Ovary (tissue), 9 donors: ENCODE measurements around the gene MIGA2. TPM values are rescaled to one million over a fixed set of nuclear protein-coding genes. Genes with fewer than 3 reads are reported as not detected.
"Not testable (repeated sequence)": the region's sequence is repeated elsewhere in the genome, so short reads cannot be mapped to it uniquely, and the experiment has no call there.

Experiments used
- DNase-seq, 5 donors: peaks; one replicate each; pipeline ENCODE4 v3.0.0-alpha.2; 2019 to 2020
- H3K27ac ChIP-seq, 2 donors: fragments of 200-600 bp; one replicate each; pipeline versions ENCODE4 v1.5.1 to v1.8.0; 2019 to 2022
- H3K27me3 ChIP-seq: fragments of 200-600 bp; one replicate; pipeline ENCODE4 v1.8.0; 2022
- H3K36me3 ChIP-seq: fragments of 200-600 bp; sonication (generic); one replicate; pipeline ENCODE4 v1.5.1; 2019
- H3K4me1 ChIP-seq: one replicate; pipeline ENCODE4 v1.8.1; 2013; ENCODE audit warnings: mild to moderate bottlenecking, moderate library complexity; ENCODE audit not compliant: insufficient read depth
- H3K4me3 ChIP-seq: fragments of 200-600 bp; sonication (generic); one replicate; pipeline ENCODE4 v1.5.1; 2017
- H3K9me3 ChIP-seq, 2 donors: fragments of 200-600 bp in 1 of 2; sonication (generic) in 1 of 2; one replicate each; pipeline versions ENCODE4 v1.5.1 to v1.8.1; 2013 to 2019; ENCODE audit warnings: mild to moderate bottlenecking in 1 of 2, moderate library complexity in 1 of 2
- EP300 ChIP-seq: sonication (generic); formaldehyde crosslinking; IDR thresholded peaks from one replicate; pipeline ENCODE4 v1.6.1; 2017; ENCODE audit warnings: antibody characterized with exemption
- POLR2A ChIP-seq: fragments of 450-650 bp; IDR thresholded peaks from one replicate; pipeline ENCODE4 v1.6.1; 2017; ENCODE audit warnings: antibody characterized with exemption, mild to moderate bottlenecking, moderate library complexity
- WGBS, 3 donors: extraction: QIAGEN DNeasy Blood & Tissue Kit in 1 of 3; methylation state at CpG; one replicate each; pipeline versions ENCODE4 v1.1.5 to v1.1.7; 2013 to 2017; 5-methylcytosine and 5-hydroxymethylcytosine counted together
- intact Hi-C, 4 donors: fragments of 100-400 bp; cut with DNase I; formaldehyde crosslinking; loops; one replicate each; pipeline versions ENCODE4 v1.11.0 to v1.15.1; 2022 to 2023
- polyA plus RNA-seq, 2 donors: library from polyadenylated mRNA; stranded (reverse); fragments of 200-250 nt in 1 of 2; fragments of 350-450 nt in 1 of 2; fragmentation: Illumina TruSeq in 1 of 2; extraction: RNeasy Lipid Tissue Mini Kit (QIAGEN cat#74804) in 1 of 2; gene quantifications; one replicate each; pipeline ENCODE4 v1.2.3, GENCODE V29; 2013 to 2014
- total RNA-seq, 7 donors: library from RNA; depleted of rRNA in 2 of 7; stranded (reverse); fragments of >200 nt in 2 of 7; fragmentation: NEBNext Ultra II Directional in 3 of 7; extraction: Animal tissue kit (Norgen Biotek cat#: 25700) in 3 of 7; gene quantifications; one replicate each; pipeline versions ENCODE4 v1.1.0 to v1.2.4, GENCODE V29; 2016 to 2023
- TF ChIP-seq, protein P1 (sequence below), 3 donors: fragments of 450-650 bp in 2 of 3; fragments of 200-600 bp in 1 of 3; IDR thresholded peaks; one replicate each; pipeline versions ENCODE4 v1.5.1 to v1.8.0; 2016 to 2022; ENCODE audit warnings: antibody characterized with exemption in 3 of 3, mild to moderate bottlenecking in 1 of 3
- donor health status: DM: no; HTN: no; CAD: no; lungs with moderate emphysema.
- donor health status: DM: no; HTN: no; CAD: no.
- donor health status: Bipolar disorder and iron deficiency.
- donor health status: DM: yes; HTN: yes; CAD: no.
- donor health status: DM: no; HTN: no; CAD: no.
- donor health status: DM: yes; HTN: yes; CAD: no.

The MIGA2 gene
- total and polyA plus RNA-seq, 9 donors: 2.5 to 36.5 (median 23.1) TPM

DNA sequence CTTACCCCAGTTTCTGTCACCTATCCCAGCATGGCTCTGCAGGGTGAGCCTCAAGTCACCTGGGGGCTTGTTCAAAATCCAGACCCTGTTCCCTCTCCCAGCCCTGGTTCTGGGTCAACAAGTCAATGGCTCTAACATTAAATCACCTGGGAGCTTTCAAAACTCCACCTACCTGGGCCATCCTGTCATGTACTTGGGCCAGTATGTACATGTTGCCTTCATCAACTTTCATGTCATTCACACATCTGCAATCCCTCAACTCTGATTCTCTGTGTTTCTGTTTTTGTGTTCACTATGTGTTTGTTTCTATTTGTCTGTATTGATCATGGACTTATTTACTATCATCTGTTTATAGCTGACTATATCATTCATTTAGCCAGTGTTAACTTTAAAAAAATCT is 6.2 kb upstream of the MIGA2 start:
- Histone ChIP-seq H3K4me3 (no peak overlapping the region), H3K27me3 (no peaks in the 10 kb centered on the region)
- intact Hi-C loops: no loop called here

DNA sequence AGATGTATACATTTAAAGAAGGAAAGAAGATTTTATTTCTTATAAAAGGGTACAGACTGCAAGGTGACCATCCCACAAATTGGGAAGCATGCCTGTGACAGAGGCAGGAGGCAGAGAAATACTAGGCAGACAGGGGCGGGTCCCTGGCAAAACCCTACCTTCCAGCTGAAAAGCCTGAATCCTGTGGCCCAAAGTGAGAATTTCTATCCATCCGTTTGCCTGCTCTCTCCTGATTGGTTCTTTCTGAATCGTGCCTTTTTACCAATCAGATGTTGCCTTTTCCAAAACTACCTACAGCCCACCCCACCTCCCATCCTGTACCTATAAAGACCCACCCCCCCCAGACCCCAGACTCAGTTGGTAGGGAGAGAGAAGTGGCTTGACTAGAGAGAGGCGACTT is 4.9 kb upstream of the MIGA2 start:
- Histone ChIP-seq H3K9me3 (no peaks in the 10 kb centered on the region), H3K4me1 (no peaks in the 10 kb centered on the region), H3K27ac (no peak overlapping the region), H3K36me3 (no peaks in the 10 kb centered on the region), H3K27me3 (no peaks in the 10 kb centered on the region), H3K4me3 (no peak overlapping the region)
- no peak for DNase-seq
- TF ChIP-seq POLR2A (no peak), EP300 (no peak)
- TF ChIP-seq, protein P1, sequence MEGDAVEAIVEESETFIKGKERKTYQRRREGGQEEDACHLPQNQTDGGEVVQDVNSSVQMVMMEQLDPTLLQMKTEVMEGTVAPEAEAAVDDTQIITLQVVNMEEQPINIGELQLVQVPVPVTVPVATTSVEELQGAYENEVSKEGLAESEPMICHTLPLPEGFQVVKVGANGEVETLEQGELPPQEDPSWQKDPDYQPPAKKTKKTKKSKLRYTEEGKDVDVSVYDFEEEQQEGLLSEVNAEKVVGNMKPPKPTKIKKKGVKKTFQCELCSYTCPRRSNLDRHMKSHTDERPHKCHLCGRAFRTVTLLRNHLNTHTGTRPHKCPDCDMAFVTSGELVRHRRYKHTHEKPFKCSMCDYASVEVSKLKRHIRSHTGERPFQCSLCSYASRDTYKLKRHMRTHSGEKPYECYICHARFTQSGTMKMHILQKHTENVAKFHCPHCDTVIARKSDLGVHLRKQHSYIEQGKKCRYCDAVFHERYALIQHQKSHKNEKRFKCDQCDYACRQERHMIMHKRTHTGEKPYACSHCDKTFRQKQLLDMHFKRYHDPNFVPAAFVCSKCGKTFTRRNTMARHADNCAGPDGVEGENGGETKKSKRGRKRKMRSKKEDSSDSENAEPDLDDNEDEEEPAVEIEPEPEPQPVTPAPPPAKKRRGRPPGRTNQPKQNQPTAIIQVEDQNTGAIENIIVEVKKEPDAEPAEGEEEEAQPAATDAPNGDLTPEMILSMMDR (IDR thresholded peaks at IDR 0.05): no peak
- 55 to 64% (median 63%) methylated on average over 4 of the region's 4 CpGs for WGBS, 3 donors
- intact Hi-C loops: no loop called here

More for the DNA sequence above, 6.2 kb upstream of the MIGA2 start:
- DNase-seq: no peak
- no peak for TF ChIP-seq EP300
- TF ChIP-seq POLR2A: no peak
- TF ChIP-seq, protein P1 (IDR thresholded peaks at IDR 0.05): no peak
- H3K27ac ChIP-seq: no peak overlapping the region
- no peaks in the 10 kb centered on the region for H3K4me1 ChIP-seq
- H3K36me3 ChIP-seq: no peaks in the 10 kb centered on the region
- no peaks in the 10 kb centered on the region for H3K9me3 ChIP-seq

DNA sequence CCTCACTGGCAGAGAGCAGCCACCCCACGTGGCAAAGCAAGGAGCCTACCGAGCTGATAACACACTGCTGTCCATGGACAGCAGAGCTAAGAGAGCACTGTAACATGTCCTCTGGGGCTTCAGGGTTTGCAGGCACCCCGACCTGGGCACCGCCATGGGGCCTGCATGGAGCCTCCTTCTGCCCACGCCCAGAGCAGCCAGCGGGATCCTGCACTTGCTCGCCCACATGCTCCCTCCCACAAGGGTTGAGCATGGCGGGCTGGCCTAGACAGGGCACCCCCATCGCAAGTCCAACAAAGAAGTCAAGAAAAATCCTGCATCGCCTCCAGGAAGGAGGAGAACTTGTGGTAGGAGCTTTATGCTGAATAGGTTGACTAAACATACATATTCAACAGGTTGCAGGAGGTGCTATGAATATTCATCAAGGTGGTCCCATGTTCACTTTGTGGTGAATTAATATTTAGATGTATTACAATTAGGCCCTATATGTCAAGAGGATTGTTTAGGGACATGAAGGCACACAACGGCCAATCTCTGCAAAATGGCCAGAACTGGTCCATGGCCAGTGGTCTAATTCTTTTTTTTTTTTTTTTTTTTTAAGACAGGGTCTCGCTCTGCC is 3.8 kb upstream of the MIGA2 start:
- Histone ChIP-seq H3K27me3 (no peaks in the 10 kb centered on the region), H3K27ac (no peak overlapping the region), H3K9me3 (no peaks in the 10 kb centered on the region), H3K36me3 (no peaks in the 10 kb centered on the region), H3K4me3 (no peak overlapping the region), H3K4me1 (peaks cover 6% of the 10 kb centered on the region)
- 82 to 85% (median 82%) methylated on average over 8 to 12 of the region's 12 CpGs for WGBS, 3 donors
- DNase-seq: no peak
- TF ChIP-seq POLR2A (no peak), EP300 (no peak)
- TF ChIP-seq, protein P1 (IDR thresholded peaks at IDR 0.05): no peak
- intact Hi-C loops: no loop called here

DNA sequence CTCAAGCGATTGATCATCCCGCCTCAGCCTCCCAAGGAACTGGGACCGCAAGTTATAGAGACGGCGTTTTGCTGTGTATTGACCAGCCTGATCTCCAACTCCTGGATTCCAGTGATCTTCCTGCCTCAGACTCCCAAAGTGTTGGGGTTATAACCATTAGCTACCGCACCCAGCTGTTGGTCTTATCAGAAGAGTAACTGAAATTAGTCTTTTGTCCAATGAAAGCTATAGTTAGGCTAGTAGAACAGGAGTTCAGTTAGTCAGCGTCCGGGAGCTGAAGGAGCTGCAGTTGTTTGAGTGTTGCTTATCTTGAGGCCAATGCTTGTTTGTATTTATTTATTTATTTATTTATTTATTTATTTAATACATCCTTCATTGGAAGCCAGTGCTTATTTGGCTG is 3.2 kb upstream of the MIGA2 start:
- H3K9me3 ChIP-seq: no peaks in the 10 kb centered on the region
- 78 to 85% (median 79%) methylated on average over 8 of the region's 8 CpGs for WGBS, 3 donors
- no peak overlapping the region for H3K27ac ChIP-seq
- no peak for DNase-seq
- TF ChIP-seq POLR2A (no peak), EP300 (no peak)
- TF ChIP-seq, protein P1 (IDR thresholded peaks at IDR 0.05): no peak
- intact Hi-C loops: no loop called here
- no peaks in the 10 kb centered on the region for H3K36me3 ChIP-seq
- no peaks in the 10 kb centered on the region for H3K27me3 ChIP-seq
- H3K4me3 ChIP-seq: no peak overlapping the region
- peaks cover 11% of the 10 kb centered on the region for H3K4me1 ChIP-seq

DNA sequence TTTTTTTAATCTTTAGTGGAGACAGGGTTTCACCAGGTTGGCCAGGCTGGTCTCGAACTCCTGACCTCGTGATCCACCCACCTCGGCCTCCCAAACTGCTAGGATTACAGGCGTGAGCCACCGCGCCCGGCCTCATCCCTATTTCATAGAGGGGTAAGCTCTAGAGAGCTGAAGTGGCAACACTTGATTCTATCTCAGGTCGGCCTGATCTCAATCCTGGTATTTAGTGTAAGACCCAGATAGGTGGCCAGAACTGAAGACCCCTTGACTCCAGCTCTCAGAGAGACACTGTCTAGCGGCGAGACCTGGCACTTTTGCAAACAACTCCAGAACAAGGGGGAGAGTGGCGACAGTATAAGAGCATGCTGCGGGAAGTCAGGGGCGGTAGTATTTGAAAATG is 588 bp upstream of the MIGA2 start:
- peaks cover 12% of the 10 kb centered on the region for H3K4me1 ChIP-seq
- H3K9me3 ChIP-seq, DNase-seq, H3K36me3 ChIP-seq, H3K27me3 ChIP-seq: not testable (repeated sequence)
- intact Hi-C loops: loop anchor here in 1 of 4 donors (5.0 kb wide), 1 partner anchor 1234 kb away; the partner anchor contains the start of gene FPGS
- 31 to 41% (median 41%) methylated on average over 13 of the region's 13 CpGs for WGBS, 3 donors
- peak overlapping the region in 1 of 2 donors; percentile 54 for H3K27ac ChIP-seq
- H3K4me3 ChIP-seq: peak overlapping the region; percentile 43
